Measurements from ENCODE around the gene CEP89. TPM values are rescaled to one million over a fixed set of nuclear protein-coding genes. Genes with fewer than 3 reads are reported as not detected.

Gene CEP89
- total RNA-seq, 4 donors from 2014 or later: 18.5 to 24.7 (median 19.4) TPM

GRCh38 chr19:32936065-32936464, 35.7 kb downstream of the CEP89 start:
- Histone ChIP-seq H3K36me3 (peaks cover 0 to 28% of the 10 kb centered on the region in 2 donors), H3K9me3 (no peaks in the 10 kb centered on the region), H3K4me1 (no peaks in the 10 kb centered on the region), H3K27me3 (no peaks in the 10 kb centered on the region), H3K4me3 (replicated peaks in 1 of 3) (no peak overlapping the region), H3K27ac (no peak overlapping the region)
- 98% methylated on average over 6 of the region's 8 CpGs; no CpG with 5 or more reads in 1 of the 2 donors for WGBS, 2 donors
- TF ChIP-seq POLR2A (IDR thresholded peaks at IDR 0.05) (no peak), CTCF (IDR thresholded peaks at IDR 0.05) (no peak)
- intact Hi-C loops (cut with DNase I): no loop called here
- no peak for DNase-seq

- Histone ChIP-seq H3K4me1 (no peaks in the 10 kb centered on the region), H3K9me3 (no peaks in the 10 kb centered on the region), H3K4me3 (replicated peaks in 1 of 3) (no peak overlapping the region), H3K27ac (no peak overlapping the region), H3K36me3 (peaks cover 0 to 32% of the 10 kb centered on the region in 2 donors), H3K27me3 (no peaks in the 10 kb centered on the region)
- intact Hi-C loops (cut with DNase I): no loop called here
- TF ChIP-seq CTCF (IDR thresholded peaks at IDR 0.05): no peak
- no peak for TF ChIP-seq POLR2A (IDR thresholded peaks at IDR 0.05)
- 85 to 95% methylated on average over 7 of the region's 9 CpGs for WGBS, 2 donors
- DNase-seq: no peak
Measured at GRCh38 chr19:32935629-32936028, 36.1 kb downstream of the CEP89 start.

GRCh38 chr19:32933571-32933970, 38.2 kb downstream of the CEP89 start:
- Histone ChIP-seq H3K9me3 (no peaks in the 10 kb centered on the region), H3K36me3 (peaks cover 11 to 40% of the 10 kb centered on the region in 2 donors), H3K4me3 (replicated peaks in 1 of 3) (no peak overlapping the region), H3K4me1 (no peaks in the 10 kb centered on the region), H3K27ac (no peak overlapping the region), H3K27me3 (no peaks in the 10 kb centered on the region)
- intact Hi-C loops (cut with DNase I): no loop called here
- no peak for DNase-seq
- 96 to 99% methylated on average over 3 of the region's 3 CpGs for WGBS, 2 donors
- no peak for TF ChIP-seq CTCF (IDR thresholded peaks at IDR 0.05)
- no peak for TF ChIP-seq POLR2A (IDR thresholded peaks at IDR 0.05)

- no peak overlapping the region for H3K4me3 ChIP-seq (replicated peaks in 1 of 3)
- no peaks in the 10 kb centered on the region for H3K27me3 ChIP-seq
- H3K36me3 ChIP-seq: peaks cover 18 to 31% of the 10 kb centered on the region in 2 donors
- H3K9me3 ChIP-seq: no peaks in the 10 kb centered on the region
- H3K27ac ChIP-seq: no peak overlapping the region
- TF ChIP-seq POLR2A (IDR thresholded peaks at IDR 0.05) (no peak), CTCF (IDR thresholded peaks at IDR 0.05) (no peak)
- DNase-seq: no peak
- 97 to 98% methylated on average over 8 of the region's 8 CpGs for WGBS, 2 donors
- H3K4me1 ChIP-seq: no peaks in the 10 kb centered on the region
- intact Hi-C loops (cut with DNase I): no loop called here
Measured at GRCh38 chr19:32930567-32930966, 41.2 kb downstream of the CEP89 start.

- H3K36me3 ChIP-seq: peaks cover 23 to 34% of the 10 kb centered on the region in 2 donors
Measured at GRCh38 chr19:32928806-32929205, 43.0 kb downstream of the CEP89 start.

More at GRCh38 chr19:32928806-32929205, 43.0 kb downstream of the CEP89 start:
- H3K27ac ChIP-seq: no peak overlapping the region
- intact Hi-C loops (cut with DNase I): no loop called here
- 98 to 99% methylated on average over 2 of the region's 2 CpGs for WGBS, 2 donors
- no peak for DNase-seq
- H3K4me1 ChIP-seq: no peaks in the 10 kb centered on the region
- H3K9me3 ChIP-seq: no peaks in the 10 kb centered on the region
- H3K4me3 ChIP-seq (replicated peaks in 1 of 3): no peak overlapping the region
- H3K27me3 ChIP-seq: no peaks in the 10 kb centered on the region
- TF ChIP-seq CTCF (IDR thresholded peaks at IDR 0.05) (no peak), POLR2A (IDR thresholded peaks at IDR 0.05) (no peak)
